WTC11 (cell line): ENCODE data around the gene NDUFS6.

Source experiments
- CREM ChIP-seq: sonication (generic); formaldehyde crosslinking; IDR thresholded peaks from 2 replicates; pipeline ENCODE4 v1.8.1; 2022; ENCODE audit warnings: mild to moderate bottlenecking, missing genetic modification reagents, moderate library complexity
- FOXK1 ChIP-seq: sonication (generic); formaldehyde crosslinking; IDR thresholded peaks from 2 replicates; pipeline ENCODE4 v1.8.0; 2022; ENCODE audit warnings: mild to moderate bottlenecking, moderate library complexity, missing genetic modification reagents
- PRDM15 ChIP-seq: sonication (generic); formaldehyde crosslinking; IDR thresholded peaks from 2 replicates; pipeline ENCODE4 v1.8.0; 2022; ENCODE audit warnings: missing genetic modification reagents
- SP1 ChIP-seq: sonication (generic); formaldehyde crosslinking; conservative IDR thresholded peaks from 2 replicates; pipeline ENCODE4 v1.8.1; 2022; ENCODE audit warnings: missing genetic modification reagents
- TF ChIP-seq, protein P1 (sequence below): sonication (generic); formaldehyde crosslinking; conservative IDR thresholded peaks from 2 replicates; pipeline ENCODE4 v1.8.1; 2022; ENCODE audit warnings: mild to moderate bottlenecking, missing genetic modification reagents

DNA sequence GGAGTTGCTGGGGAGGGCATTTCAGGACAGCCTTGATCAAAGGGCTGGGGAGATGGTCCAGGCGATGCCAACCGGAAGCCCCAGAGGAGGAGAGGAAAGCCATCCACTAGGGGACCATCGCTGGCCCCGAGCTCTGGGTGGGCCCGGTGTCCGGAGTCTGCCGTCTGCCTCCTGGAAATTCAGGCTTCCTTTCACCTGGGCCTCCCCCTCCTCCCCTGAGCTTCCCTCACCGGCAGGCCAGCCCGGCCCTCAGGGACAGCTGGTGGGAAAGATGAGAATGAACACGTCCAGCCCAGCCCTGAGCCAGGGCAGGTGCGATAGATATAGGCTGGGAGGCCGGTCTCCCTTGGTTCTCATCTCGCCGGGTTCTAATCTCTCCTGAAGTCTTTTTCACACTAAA, 64.3 kb downstream of the NDUFS6 start:
- TF ChIP-seq PRDM15 (CRISPR knock-in tag) (no peak), CREM (no peak), SP1 (CRISPR knock-in tag) (no peak), FOXK1 (no peak)
- TF ChIP-seq, protein P1, sequence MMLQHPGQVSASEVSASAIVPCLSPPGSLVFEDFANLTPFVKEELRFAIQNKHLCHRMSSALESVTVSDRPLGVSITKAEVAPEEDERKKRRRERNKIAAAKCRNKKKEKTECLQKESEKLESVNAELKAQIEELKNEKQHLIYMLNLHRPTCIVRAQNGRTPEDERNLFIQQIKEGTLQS (CRISPR knock-in tag), result no peak
